Prostate gland (tissue), 2 donors: Measurements from ENCODE around the gene PRKAR1B. TPM values are rescaled to one million over a fixed set of nuclear protein-coding genes. Genes with fewer than 3 reads are reported as not detected.
A peak's percentile ranks its signal among the peaks of the same experiment; 100 is the strongest.

Experiments
- DNase-seq: peaks from one replicate; pipeline ENCODE4 v3.0.0-alpha.2; 2019; ENCODE audit warnings: low spot score
- H3K27ac ChIP-seq, 2 donors: fragments of 200-600 bp; sonication (generic); 2 replicates each; pipeline ENCODE4 v1.5.1; 2017 to 2019
- H3K27me3 ChIP-seq: fragments of 200-600 bp; sonication (generic); replicated peaks from 2 replicates; pipeline ENCODE4 v1.5.1; 2019; ENCODE audit not compliant: insufficient read depth
- H3K36me3 ChIP-seq, 2 donors: fragments of 200-600 bp; sonication (generic); 1 replicate in 1 of 2; 2 replicates in 1 of 2; pipeline versions ENCODE4 v1.5.1 to v1.8.1; 2017 to 2019
- H3K4me1 ChIP-seq: fragments of 200-600 bp; sonication (generic); replicated peaks from 2 replicates; pipeline ENCODE4 v1.5.1; 2019
- H3K4me3 ChIP-seq, 2 donors: fragments of 200-600 bp; sonication (generic); 2 replicates each; pipeline ENCODE4 v1.5.1; 2017 to 2019
- H3K9me3 ChIP-seq: fragments of 200-600 bp; sonication (generic); 2 replicates; pipeline ENCODE4 v1.5.1; 2017
- POLR2A ChIP-seq: fragments of 450-650 bp; IDR thresholded peaks from one replicate; pipeline ENCODE4 v1.6.1; 2016; ENCODE audit warnings: antibody characterized with exemption, mild to moderate bottlenecking
- POLR2AphosphoS5 ChIP-seq: sonication (generic); formaldehyde crosslinking; IDR thresholded peaks from one replicate; pipeline ENCODE4 v1.6.1; 2017; ENCODE audit warnings: antibody characterized with exemption
- WGBS: methylation state at CpG from one replicate; pipeline ENCODE4 v1.1.5; 2018; 5-methylcytosine and 5-hydroxymethylcytosine counted together
- intact Hi-C: fragments of 100-400 bp; cut with DNase I; formaldehyde crosslinking; loops from one replicate; pipeline ENCODE4 v1.14.2; 2022
- total RNA-seq, 2 donors: library from RNA; depleted of rRNA; stranded (reverse); fragments of >200 nt; gene quantifications; one replicate each; pipeline ENCODE4 v1.1.0, GENCODE V29; 2016
- TF ChIP-seq, protein P1 (sequence below), 4 experiments: fragments of 200-600 bp in 2 of 4; fragments of 450-650 bp in 2 of 4; sonication (generic) in 2 of 4; IDR thresholded peaks; 1 replicate in 3 of 4; 2 replicates in 1 of 4; pipeline ENCODE4 v1.5.1; 2016 to 2019; ENCODE audit warnings: antibody characterized with exemption in 4 of 4, mild to moderate bottlenecking in 2 of 4, moderate library complexity in 2 of 4

PRKAR1B gene
- total RNA-seq, 2 donors from 2014 or later: 20.2 to 44.8 TPM

DNA sequence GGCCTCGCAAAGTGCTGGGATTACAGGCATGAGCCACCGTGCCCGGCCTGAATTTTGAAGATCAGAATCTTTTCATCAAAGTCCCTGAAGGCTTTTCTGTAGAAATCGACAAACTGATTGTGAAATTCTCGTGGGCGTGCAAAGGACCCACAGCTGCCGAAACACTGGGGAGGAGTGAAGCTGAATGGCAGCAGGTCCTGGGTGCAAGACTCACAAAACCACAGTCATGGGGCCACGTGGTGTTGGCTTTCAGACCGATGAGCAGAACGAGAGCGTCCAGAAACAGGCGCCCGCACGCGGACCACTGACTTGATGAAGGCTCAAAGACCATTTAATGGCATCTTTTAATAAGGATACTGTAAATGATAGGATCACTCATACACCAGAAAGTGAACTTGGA lies 24.7 kb upstream of the PRKAR1B start:
- Histone ChIP-seq H3K4me3 (no peak overlapping the region), H3K4me1 (peaks cover 3% of the 10 kb centered on the region), H3K27me3 (no peaks in the 10 kb centered on the region), H3K27ac (no peak overlapping the region), H3K9me3 (no peaks in the 10 kb centered on the region), H3K36me3 (peaks cover 0 to 3% of the 10 kb centered on the region in 2 donors)
- no peak for TF ChIP-seq POLR2AphosphoS5
- TF ChIP-seq, protein P1, sequence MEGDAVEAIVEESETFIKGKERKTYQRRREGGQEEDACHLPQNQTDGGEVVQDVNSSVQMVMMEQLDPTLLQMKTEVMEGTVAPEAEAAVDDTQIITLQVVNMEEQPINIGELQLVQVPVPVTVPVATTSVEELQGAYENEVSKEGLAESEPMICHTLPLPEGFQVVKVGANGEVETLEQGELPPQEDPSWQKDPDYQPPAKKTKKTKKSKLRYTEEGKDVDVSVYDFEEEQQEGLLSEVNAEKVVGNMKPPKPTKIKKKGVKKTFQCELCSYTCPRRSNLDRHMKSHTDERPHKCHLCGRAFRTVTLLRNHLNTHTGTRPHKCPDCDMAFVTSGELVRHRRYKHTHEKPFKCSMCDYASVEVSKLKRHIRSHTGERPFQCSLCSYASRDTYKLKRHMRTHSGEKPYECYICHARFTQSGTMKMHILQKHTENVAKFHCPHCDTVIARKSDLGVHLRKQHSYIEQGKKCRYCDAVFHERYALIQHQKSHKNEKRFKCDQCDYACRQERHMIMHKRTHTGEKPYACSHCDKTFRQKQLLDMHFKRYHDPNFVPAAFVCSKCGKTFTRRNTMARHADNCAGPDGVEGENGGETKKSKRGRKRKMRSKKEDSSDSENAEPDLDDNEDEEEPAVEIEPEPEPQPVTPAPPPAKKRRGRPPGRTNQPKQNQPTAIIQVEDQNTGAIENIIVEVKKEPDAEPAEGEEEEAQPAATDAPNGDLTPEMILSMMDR (IDR thresholded peaks at IDR 0.05): no peak
- TF ChIP-seq POLR2A: no peak
- DNase-seq: no peak
- 87% methylated on average over 15 of the region's 15 CpGs for WGBS
- intact Hi-C loops: no loop called here

DNA sequence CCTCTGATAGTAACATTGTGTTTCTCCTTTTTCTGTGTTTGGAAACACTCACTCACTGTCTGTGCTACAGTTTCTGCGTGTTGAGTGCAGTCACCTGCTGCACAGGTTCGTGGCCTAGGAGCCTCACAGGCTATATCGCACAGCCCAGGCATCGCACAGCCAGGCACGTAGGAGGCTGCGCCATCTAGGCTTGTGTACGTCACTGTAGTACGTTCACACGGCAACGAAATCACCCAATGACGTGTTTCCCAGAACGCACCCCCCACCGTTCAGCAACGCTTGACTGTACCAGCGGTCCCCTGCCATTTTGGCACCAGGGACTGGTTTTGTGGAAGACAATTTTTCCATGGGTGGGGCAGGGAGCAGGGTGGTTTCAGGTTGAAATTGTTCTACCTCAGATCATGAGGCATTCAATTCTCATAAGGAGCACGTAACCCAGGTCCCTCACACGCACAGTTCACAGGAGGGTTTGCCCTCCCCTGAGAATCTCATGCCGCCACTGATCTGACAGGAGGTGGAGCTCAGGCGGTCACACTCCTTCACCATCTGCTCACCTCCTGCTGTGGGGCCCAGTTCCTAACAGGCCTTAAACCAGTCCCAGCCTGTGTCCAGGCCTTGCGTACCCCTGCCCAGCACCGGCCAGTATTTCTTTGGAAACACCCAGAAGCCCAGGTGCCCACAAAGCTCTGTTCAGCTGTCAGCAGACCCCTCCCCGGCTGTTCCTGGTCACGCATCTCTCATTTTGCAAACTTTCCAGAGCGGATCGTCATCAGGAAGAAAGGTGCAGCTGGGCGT lies 23.2 kb upstream of the PRKAR1B start:
- H3K27me3 ChIP-seq: no peaks in the 10 kb centered on the region
- H3K4me3 ChIP-seq: no peak overlapping the region
- H3K4me1 ChIP-seq: peaks cover 3% of the 10 kb centered on the region
- TF ChIP-seq, protein P1 (IDR thresholded peaks at IDR 0.05): no peak
- no peak for TF ChIP-seq POLR2AphosphoS5
- no peak for TF ChIP-seq POLR2A
- peaks cover 0 to 3% of the 10 kb centered on the region in 2 donors for H3K36me3 ChIP-seq
- no peaks in the 10 kb centered on the region for H3K9me3 ChIP-seq
- no peak overlapping the region for H3K27ac ChIP-seq
- 95% methylated on average over 26 of the region's 26 CpGs for WGBS
- intact Hi-C loops: no loop called here
- DNase-seq: no peak

DNA sequence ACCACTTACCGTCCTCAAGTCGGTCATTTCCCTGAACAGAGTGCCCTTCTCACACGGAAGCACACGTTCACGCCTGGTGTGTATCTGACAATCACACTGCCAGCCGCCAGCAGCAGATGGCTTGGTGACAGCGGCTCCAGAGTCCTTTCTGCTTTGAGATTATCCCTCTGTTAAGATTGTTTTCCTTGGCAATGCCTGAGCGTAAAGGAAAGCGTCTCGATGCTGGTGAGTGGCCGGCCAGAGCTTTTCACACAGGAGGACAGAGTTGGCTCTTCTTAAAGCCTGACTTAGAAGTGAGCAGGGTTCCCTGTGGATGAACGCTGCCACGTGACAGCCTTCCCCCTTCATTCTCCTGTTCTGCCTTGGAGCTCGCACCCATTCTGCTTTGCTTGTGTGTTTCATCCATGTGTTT lies 22.1 kb upstream of the PRKAR1B start:
- peak; percentile 46 for DNase-seq

DNA sequence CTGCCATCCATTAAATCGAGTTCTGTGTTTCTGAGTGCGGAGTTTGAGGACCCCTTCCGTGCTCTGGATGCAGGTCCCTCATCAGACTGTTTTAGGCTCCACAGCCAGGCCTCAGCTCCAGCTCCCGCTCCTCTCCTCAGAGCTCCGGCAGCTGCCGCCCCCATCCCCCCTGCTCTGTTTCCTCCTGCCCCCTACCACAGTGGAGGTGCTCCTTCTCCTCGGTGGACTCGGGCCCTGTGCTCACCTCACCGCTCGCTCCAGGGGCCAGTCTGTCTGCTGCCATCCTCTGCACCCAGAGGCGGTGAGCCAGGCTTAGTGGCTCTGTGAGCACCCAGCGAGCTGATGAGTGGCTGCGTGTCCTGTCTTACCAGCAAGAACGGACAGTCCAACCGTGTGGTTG lies 21.4 kb upstream of the PRKAR1B start:
- Histone ChIP-seq H3K9me3 (no peaks in the 10 kb centered on the region), H3K4me1 (peaks cover 3% of the 10 kb centered on the region), H3K27ac (no peak overlapping the region), H3K27me3 (no peaks in the 10 kb centered on the region), H3K4me3 (no peak overlapping the region), H3K36me3 (no peaks in the 10 kb centered on the region)
- 95% methylated on average over 15 of the region's 15 CpGs for WGBS
- intact Hi-C loops: no loop called here
- TF ChIP-seq, protein P1 (IDR thresholded peaks at IDR 0.05): no peak
- TF ChIP-seq POLR2AphosphoS5 (no peak), POLR2A (no peak)
- no peak for DNase-seq

More for the DNA sequence above, 22.1 kb upstream of the PRKAR1B start:
- no peak overlapping the region for H3K27ac ChIP-seq
- no peak overlapping the region for H3K4me3 ChIP-seq
- intact Hi-C loops: no loop called here
- H3K9me3 ChIP-seq: no peaks in the 10 kb centered on the region
- H3K36me3 ChIP-seq: no peaks in the 10 kb centered on the region
- no peaks in the 10 kb centered on the region for H3K27me3 ChIP-seq
- WGBS: 31% methylated on average over 14 of the region's 14 CpGs
- peak; percentile 35 for TF ChIP-seq POLR2AphosphoS5
- TF ChIP-seq, protein P1 (IDR thresholded peaks at IDR 0.05): no peak
- peaks cover 3% of the 10 kb centered on the region for H3K4me1 ChIP-seq

DNA sequence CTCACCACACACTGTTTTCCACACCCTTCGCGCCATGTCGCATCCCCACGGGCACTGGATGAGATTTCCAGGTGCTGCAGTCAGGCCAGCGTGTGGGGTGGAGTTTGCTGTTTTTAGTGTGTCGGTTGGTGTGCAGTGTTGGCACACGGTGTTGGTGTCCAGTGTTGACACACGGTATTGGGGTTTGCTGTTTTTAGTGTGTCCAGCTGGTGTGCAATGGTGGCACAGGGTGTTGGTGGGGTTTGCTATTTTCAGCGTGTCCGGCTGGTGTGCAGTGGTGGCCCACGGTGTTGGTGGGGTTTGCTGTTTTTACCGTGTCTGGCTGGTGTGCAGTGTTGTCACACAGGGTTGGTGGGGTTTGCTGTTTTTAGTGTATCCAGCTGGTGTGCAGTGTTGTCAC lies 20.1 kb upstream of the PRKAR1B start:
- H3K4me1 ChIP-seq: peaks cover 3% of the 10 kb centered on the region
- no peak overlapping the region for H3K4me3 ChIP-seq
- H3K9me3 ChIP-seq: no peaks in the 10 kb centered on the region
- WGBS: 83% methylated on average over 12 of the region's 12 CpGs
- TF ChIP-seq POLR2A (no peak), POLR2AphosphoS5 (no peak)
- TF ChIP-seq, protein P1 (IDR thresholded peaks at IDR 0.05): no peak
- H3K36me3 ChIP-seq: no peaks in the 10 kb centered on the region
- no peak for DNase-seq
- H3K27me3 ChIP-seq: no peaks in the 10 kb centered on the region
- intact Hi-C loops: no loop called here
- H3K27ac ChIP-seq: no peak overlapping the region
